Kidney epithelial cell (primary cell): ENCODE results near the gene CMSS1. TPM values are rescaled to one million over a fixed set of nuclear protein-coding genes. Genes with fewer than 3 reads are reported as not detected.

Source experiments
- DNase-seq: peaks from one replicate; pipeline ENCODE4 v3.0.0-alpha.2; 2010; ENCODE audit warnings: low read depth
- H3K27me3 ChIP-seq: 2 replicates; pipeline ENCODE4 v1.6.0; 2011; ENCODE audit warnings: low read length; ENCODE audit not compliant: control insufficient read depth, insufficient read depth
- H3K36me3 ChIP-seq: 2 replicates; pipeline ENCODE4 v1.5.1; 2011; ENCODE audit warnings: low read length; ENCODE audit not compliant: control insufficient read depth, insufficient read depth
- H3K4me3 ChIP-seq: 2 replicates; pipeline ENCODE4 v1.5.1; 2011; ENCODE audit warnings: low read depth, mild to moderate bottlenecking, control low read depth, low read length
- total RNA-seq: library from RNA; depleted of rRNA; stranded (reverse); fragments of >200 nt; gene quantifications from 2 replicates; pipeline ENCODE4 v1.2.3, GENCODE V29; 2015
- TF ChIP-seq, protein P1 (sequence below): IDR thresholded peaks from 2 replicates; pipeline ENCODE4 v1.5.1; 2011; ENCODE audit warnings: mild to moderate bottlenecking, moderate library complexity, low read length, control low read depth, inconsistent platforms; ENCODE audit not compliant: insufficient read depth, poor library complexity, severe bottlenecking

The CMSS1 gene
- total RNA-seq, 1 donor from 2014 or later = 36.9 TPM

DNA sequence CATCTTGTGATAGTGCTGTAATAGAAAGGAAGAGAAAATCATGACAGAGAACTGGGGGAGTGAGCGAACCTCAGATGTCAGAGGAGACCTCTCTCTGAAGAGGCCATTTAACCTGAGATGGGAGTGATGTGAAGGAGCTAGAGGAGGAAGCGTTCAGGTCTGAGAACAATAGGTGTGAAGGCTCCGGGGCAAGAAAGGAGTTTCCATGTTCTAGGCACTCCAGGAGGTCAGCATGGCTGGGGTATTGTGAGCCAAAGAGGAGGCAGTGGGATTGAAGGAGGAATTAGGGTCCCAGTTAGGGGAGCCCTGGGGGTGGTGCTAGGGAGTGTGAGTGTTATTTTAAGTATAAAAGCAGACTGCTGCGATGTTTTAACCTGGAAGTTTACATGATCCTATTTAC lies 305.4 kb downstream of the CMSS1 start:
- no peak for DNase-seq
- no peaks in the 10 kb centered on the region for H3K36me3 ChIP-seq

DNA sequence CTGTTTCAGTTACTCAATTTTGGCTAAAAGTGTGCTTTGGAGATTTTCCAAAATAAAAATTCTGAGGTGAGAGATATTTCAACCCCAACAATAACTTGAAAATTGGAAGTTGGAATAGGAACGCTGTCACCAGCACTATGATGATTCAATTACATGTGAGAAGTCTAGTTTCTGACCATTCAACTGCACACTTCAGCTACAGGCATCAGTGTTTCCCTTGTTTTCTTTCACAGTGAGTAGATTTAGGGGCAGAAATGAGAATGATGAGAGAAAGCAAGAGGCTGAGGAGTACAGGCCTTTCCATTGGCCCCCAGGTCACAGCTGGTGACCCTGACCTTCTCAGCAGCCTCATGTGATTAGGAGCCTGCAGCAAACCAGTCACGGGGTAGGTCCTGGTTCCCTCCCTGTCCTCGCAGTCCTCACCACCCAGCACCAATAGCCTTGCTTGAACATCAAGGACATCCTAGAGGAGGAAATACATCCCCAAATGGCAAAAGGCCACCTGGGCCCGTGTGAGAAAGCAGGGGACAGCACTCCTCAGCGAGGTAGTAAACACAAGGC lies 306.6 kb downstream of the CMSS1 start:
- TF ChIP-seq, protein P1, sequence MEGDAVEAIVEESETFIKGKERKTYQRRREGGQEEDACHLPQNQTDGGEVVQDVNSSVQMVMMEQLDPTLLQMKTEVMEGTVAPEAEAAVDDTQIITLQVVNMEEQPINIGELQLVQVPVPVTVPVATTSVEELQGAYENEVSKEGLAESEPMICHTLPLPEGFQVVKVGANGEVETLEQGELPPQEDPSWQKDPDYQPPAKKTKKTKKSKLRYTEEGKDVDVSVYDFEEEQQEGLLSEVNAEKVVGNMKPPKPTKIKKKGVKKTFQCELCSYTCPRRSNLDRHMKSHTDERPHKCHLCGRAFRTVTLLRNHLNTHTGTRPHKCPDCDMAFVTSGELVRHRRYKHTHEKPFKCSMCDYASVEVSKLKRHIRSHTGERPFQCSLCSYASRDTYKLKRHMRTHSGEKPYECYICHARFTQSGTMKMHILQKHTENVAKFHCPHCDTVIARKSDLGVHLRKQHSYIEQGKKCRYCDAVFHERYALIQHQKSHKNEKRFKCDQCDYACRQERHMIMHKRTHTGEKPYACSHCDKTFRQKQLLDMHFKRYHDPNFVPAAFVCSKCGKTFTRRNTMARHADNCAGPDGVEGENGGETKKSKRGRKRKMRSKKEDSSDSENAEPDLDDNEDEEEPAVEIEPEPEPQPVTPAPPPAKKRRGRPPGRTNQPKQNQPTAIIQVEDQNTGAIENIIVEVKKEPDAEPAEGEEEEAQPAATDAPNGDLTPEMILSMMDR = no peak
- no peak for DNase-seq
- Histone ChIP-seq H3K27me3 (no peaks in the 10 kb centered on the region), H3K36me3 (no peaks in the 10 kb centered on the region), H3K4me3 (no peak overlapping the region)

More for the DNA sequence above, 305.4 kb downstream of the CMSS1 start:
- H3K27me3 ChIP-seq = no peaks in the 10 kb centered on the region
- TF ChIP-seq, protein P1 = no peak
- H3K4me3 ChIP-seq = no peak overlapping the region

DNA sequence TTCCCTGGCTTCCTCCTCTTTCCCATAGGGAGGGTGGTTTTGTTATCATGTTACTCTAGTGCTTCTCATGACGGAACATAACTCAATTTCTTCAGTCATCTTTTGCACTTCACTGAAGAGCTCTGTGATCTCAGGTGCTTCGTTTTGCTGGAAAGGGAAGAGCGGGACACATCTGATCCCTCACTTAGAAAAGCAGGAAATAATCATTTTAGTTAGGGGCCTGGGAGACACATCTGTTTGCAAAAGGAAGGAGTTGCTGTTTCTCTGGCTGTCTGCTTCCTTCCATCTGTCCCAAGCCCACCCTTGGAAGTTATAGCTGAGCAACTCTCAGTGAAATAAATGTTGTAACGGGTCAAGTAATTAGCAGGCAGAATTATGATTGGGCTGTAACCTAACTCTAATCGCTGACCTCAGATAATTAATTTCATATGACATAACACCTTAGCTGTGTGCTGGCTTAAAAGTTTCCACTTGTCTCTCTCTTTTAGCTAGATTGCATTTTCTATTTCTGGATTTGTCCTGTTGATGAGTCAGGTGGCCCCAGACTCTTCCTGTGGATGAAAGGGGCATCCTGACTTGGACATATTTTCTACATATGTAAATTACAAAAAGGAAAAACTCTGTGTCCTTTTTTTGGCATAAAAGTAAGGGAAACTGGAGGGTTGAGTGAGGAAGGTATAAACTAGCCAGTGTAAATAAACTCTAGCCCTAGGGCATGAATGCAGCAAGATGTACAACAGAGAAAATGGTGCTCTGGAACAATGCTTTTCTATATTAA lies 307.7 kb downstream of the CMSS1 start:
- TF ChIP-seq, protein P1 = no peak
- Histone ChIP-seq H3K4me3 (no peak overlapping the region), H3K36me3 (no peaks in the 10 kb centered on the region), H3K27me3 (no peaks in the 10 kb centered on the region)
- DNase-seq = no peak

DNA sequence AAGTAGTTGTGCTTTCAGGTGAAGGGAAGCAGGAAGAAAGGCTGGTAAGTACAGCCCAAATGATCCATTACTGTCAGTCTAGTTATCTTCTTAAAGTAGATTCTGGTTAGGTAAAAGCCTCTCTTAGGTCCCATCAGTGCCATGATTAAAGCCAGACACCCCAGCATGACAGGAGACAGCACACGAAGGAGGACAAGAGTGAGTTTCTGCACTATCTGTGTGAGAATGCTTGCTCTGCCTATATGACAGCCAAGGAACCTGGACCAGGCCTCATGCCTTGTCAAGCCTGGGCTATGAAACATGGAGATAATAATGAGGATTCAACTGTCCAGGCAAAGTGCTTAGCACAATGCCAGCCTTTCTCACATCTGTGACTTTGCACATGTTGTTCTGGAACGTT lies 310.1 kb downstream of the CMSS1 start:
- no peaks in the 10 kb centered on the region for H3K36me3 ChIP-seq
- H3K27me3 ChIP-seq = no peaks in the 10 kb centered on the region
- TF ChIP-seq, protein P1 = no peak
- no peak overlapping the region for H3K4me3 ChIP-seq
- DNase-seq = no peak

DNA sequence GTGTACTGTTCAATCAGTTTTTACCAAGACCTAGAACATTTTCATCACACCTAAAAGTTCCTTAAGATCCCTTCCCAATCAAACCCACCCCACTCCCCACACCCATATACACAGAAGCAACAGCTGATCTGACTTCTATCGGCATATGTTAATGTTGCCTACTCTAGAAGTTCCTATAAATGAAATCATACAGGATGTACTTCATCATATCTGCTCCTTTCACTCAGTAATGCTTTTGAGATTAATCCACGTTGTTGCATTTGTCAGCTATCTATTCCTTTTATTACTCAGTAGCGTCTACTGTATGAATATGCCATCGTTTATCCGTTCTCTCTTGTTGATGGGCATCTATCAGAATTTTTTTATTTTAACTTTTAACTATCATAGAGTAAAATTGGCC lies 310.9 kb downstream of the CMSS1 start:
- Histone ChIP-seq H3K4me3 (no peak overlapping the region), H3K27me3 (no peaks in the 10 kb centered on the region), H3K36me3 (no peaks in the 10 kb centered on the region)
- DNase-seq = no peak
- TF ChIP-seq, protein P1 = no peak
